B cell (primary cell): ENCODE data around the gene TMEM156.

Experiments
- EZH2 ChIP-seq: IDR thresholded peaks from 2 replicates; pipeline ENCODE4 v1.6.1; 2012; ENCODE audit warnings: borderline replicate concordance, low read depth, mild to moderate bottlenecking, moderate library complexity, low read length; ENCODE audit not compliant: insufficient read depth, poor library complexity, severe bottlenecking
- TF ChIP-seq, protein P1 (sequence below): fragments of 200-600 bp; IDR thresholded peaks from one replicate; pipeline ENCODE4 v1.8.0; 2022; ENCODE audit warnings: antibody characterized with exemption, mild to moderate bottlenecking

DNA sequence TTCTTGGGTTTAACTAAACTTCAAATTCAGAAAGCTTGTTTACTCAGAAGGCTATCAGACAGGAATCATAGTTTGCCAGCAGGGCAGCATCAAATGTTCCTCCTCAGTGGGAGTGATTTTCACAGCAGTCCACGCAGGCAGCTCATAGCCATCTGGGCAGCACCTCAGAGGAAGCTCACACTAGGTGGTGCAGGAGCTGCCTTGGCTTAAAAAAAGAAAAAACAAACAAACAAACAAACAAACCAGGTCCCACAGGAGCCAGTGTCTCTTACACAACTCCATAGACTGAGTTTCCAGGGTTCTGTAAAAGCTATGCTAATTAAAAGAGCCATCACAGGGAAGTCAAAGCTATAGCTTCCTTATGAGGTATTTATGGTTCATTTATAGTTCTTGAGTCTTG, 19.3 kb upstream of the TMEM156 start:
- TF ChIP-seq, protein P1, sequence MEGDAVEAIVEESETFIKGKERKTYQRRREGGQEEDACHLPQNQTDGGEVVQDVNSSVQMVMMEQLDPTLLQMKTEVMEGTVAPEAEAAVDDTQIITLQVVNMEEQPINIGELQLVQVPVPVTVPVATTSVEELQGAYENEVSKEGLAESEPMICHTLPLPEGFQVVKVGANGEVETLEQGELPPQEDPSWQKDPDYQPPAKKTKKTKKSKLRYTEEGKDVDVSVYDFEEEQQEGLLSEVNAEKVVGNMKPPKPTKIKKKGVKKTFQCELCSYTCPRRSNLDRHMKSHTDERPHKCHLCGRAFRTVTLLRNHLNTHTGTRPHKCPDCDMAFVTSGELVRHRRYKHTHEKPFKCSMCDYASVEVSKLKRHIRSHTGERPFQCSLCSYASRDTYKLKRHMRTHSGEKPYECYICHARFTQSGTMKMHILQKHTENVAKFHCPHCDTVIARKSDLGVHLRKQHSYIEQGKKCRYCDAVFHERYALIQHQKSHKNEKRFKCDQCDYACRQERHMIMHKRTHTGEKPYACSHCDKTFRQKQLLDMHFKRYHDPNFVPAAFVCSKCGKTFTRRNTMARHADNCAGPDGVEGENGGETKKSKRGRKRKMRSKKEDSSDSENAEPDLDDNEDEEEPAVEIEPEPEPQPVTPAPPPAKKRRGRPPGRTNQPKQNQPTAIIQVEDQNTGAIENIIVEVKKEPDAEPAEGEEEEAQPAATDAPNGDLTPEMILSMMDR, result no peak
- no peak for TF ChIP-seq EZH2
